Neural cell (in vitro differentiated cells): Measurements from ENCODE around the gene CROCC2. TPM values are rescaled to one million over a fixed set of nuclear protein-coding genes. Genes with fewer than 3 reads are reported as not detected.

Experiments
- polyA plus RNA-seq: library from polyadenylated mRNA; depleted of rRNA; stranded (reverse); fragments of >200 nt; gene quantifications from 2 replicates; pipeline ENCODE4 v1.2.3, GENCODE V29; 2014

The CROCC2 gene
- polyA plus RNA-seq, 1 donor from 2014 or later: 0.09 TPM

Other genes starting within 250 kb of the CROCC2 start
- gene AQP12B, start 223.5 kb upstream of the CROCC2 start, polyA plus RNA-seq: not detected in 2 replicates
- not detected in 2 replicates for gene AQP12A, start 214.5 kb upstream of the CROCC2 start, polyA plus RNA-seq
- 63.4 and 89.2 TPM in 2 replicates for gene KIF1A, start 86.1 kb upstream of the CROCC2 start, polyA plus RNA-seq
- not detected in 2 replicates for gene AGXT, start 37.5 kb upstream of the CROCC2 start, polyA plus RNA-seq
- not detected in 2 replicates for gene MAB21L4, start 10.2 kb upstream of the CROCC2 start, polyA plus RNA-seq
- 0.04 and 0.32 TPM in 2 replicates for gene SNED1, start 92.3 kb downstream of the CROCC2 start, polyA plus RNA-seq
- gene MTERF4, start 196.0 kb downstream of the CROCC2 start, polyA plus RNA-seq: 142 and 164 TPM in 2 replicates
- 26.0 and 32.6 TPM in 2 replicates for gene PASK, start 243.1 kb downstream of the CROCC2 start, polyA plus RNA-seq
- gene PPP1R7, start 244.1 kb downstream of the CROCC2 start, polyA plus RNA-seq: 53.0 and 59.3 TPM in 2 replicates